Gastrocnemius medialis (tissue), 4 donors: Measurements from ENCODE around the gene XYLT1. TPM values are rescaled to one million over a fixed set of nuclear protein-coding genes. Genes with fewer than 3 reads are reported as not detected.
A peak's percentile ranks its signal among the peaks of the same experiment; 100 is the strongest.

Source experiments
- ATAC-seq, 2 donors: fragments of 150-250 bp; one replicate each; pipeline ENCODE4 v1.9.1; 2016
- DNase-seq, 2 donors: peaks; one replicate each; pipeline ENCODE4 v3.0.0-alpha.2; 2019
- H3K27ac ChIP-seq, 4 donors: fragments of 200-600 bp; sonication (generic); 1 replicate in 1 of 4; 2 replicates in 3 of 4; pipeline ENCODE4 v1.5.1; 2016 to 2018; ENCODE audit warnings: mild to moderate bottlenecking in 2 of 4, moderate library complexity in 1 of 4
- H3K27me3 ChIP-seq, 3 donors: fragments of 200-600 bp; sonication (generic) in 2 of 3; 1 replicate in 1 of 3; 2 replicates in 2 of 3; pipeline versions ENCODE4 v1.5.1 to v1.6.0; 2016 to 2019; ENCODE audit warnings: mild to moderate bottlenecking in 1 of 3, moderate library complexity in 1 of 3
- H3K36me3 ChIP-seq, 2 donors: fragments of 200-600 bp; sonication (generic) in 1 of 2; one replicate each; pipeline ENCODE4 v1.5.1; 2017 to 2018
- H3K4me1 ChIP-seq, 2 donors: fragments of 200-600 bp; sonication (generic) in 1 of 2; one replicate each; pipeline ENCODE4 v1.5.1; 2016 to 2017; ENCODE audit warnings: mild to moderate bottlenecking in 2 of 2
- H3K4me3 ChIP-seq, 4 donors: fragments of 200-600 bp; sonication (generic) in 3 of 4; 1 replicate in 1 of 4; 2 replicates in 3 of 4; pipeline ENCODE4 v1.5.1; 2016 to 2019; ENCODE audit warnings: mild to moderate bottlenecking in 2 of 4
- H3K9me3 ChIP-seq, 3 donors: fragments of 200-600 bp; sonication (generic) in 2 of 3; 1 replicate in 1 of 3; 2 replicates in 2 of 3; pipeline ENCODE4 v1.5.1; 2016 to 2019
- CTCF ChIP-seq, 5 experiments: fragments of 450-650 bp in 3 of 5; fragments of 200-600 bp in 2 of 5; sonication (generic) in 2 of 5; IDR thresholded peaks in 4 of 5; conservative IDR thresholded peaks in 1 of 5; 1 replicate in 4 of 5; 2 replicates in 1 of 5; pipeline ENCODE4 v1.5.1; 2016 to 2019; ENCODE audit warnings: antibody characterized with exemption in 5 of 5, mild to moderate bottlenecking in 3 of 5, moderate library complexity in 3 of 5
- POLR2A ChIP-seq, 2 donors: fragments of 450-650 bp; IDR thresholded peaks; one replicate each; pipeline ENCODE4 v1.6.1; 2017; ENCODE audit warnings: antibody characterized with exemption in 2 of 2, mild to moderate bottlenecking in 2 of 2, moderate library complexity in 2 of 2
- in situ Hi-C, 4 donors: fragments of 200-750 bp; cut with MboI; loops; one replicate each; pipeline versions ENCODE4 v1.15.0 to v1.8.0; 2017; ENCODE audit warnings: low sequenced_read_pairs in 4 of 4
- intact Hi-C: fragments of 100-400 bp; cut with DNase I; formaldehyde crosslinking; loops from one replicate; pipeline ENCODE4 v1.15.1; 2023; ENCODE audit warnings: low total_unique reads
- total RNA-seq, 4 donors: library from RNA; depleted of rRNA; stranded (reverse); fragments of >200 nt; gene quantifications; one replicate each; pipeline versions ENCODE4 v1.1.0 to v1.2.3, GENCODE V29; 2016

The XYLT1 gene
- total RNA-seq, 4 donors from 2014 or later: 0.87 to 7.9 (median 1.4) TPM

- intact Hi-C loops (no loop called here), in situ Hi-C loops (no loop called here)
- Histone ChIP-seq H3K4me3 (no peak overlapping the region), H3K4me1 (peaks cover 20 to 31% of the 10 kb centered on the region in 2 donors), H3K27ac (no peak overlapping the region), H3K9me3 (no peaks in the 10 kb centered on the region), H3K27me3 (no peaks in the 10 kb centered on the region), H3K36me3 (no peaks in the 10 kb centered on the region)
- no peak for TF ChIP-seq CTCF (IDR thresholded peaks at IDR 0.05 in 4 of 5, conservative IDR thresholded peaks at IDR 0.05 in 1 of 5)
- TF ChIP-seq POLR2A (IDR thresholded peaks at IDR 0.05): no peak
- no peak for DNase-seq
- ATAC-seq: no peak
Measured at GRCh38 chr16:17373533-17373932, 97.2 kb downstream of the XYLT1 start.

DNA sequence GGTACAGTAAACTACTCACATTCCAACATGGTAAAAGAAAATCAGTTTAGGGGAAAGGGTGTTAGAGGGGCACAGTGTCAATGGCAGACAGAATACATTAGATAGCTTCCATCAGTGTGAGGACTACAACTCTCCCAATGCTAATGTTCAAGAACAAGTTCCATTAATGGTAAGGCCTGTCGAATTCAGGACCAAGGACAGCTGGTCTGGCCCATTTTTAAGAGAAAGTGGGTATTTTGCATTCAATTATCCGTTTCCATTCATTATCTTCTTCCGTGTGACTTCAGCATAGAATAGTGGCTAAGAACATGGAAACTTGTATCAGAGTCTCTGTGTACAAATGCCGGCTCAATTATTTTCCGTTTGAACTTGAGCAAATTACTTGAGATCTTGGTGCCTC, 98.4 kb downstream of the XYLT1 start:
- no peaks in the 10 kb centered on the region for H3K27me3 ChIP-seq
- DNase-seq: no peak
- H3K27ac ChIP-seq: no peak overlapping the region
- no peak for TF ChIP-seq CTCF (IDR thresholded peaks at IDR 0.05 in 4 of 5, conservative IDR thresholded peaks at IDR 0.05 in 1 of 5)
- no peak for TF ChIP-seq POLR2A (IDR thresholded peaks at IDR 0.05)
- in situ Hi-C loops: no loop called here
- intact Hi-C loops: no loop called here
- no peaks in the 10 kb centered on the region for H3K36me3 ChIP-seq
- H3K9me3 ChIP-seq: no peaks in the 10 kb centered on the region
- ATAC-seq: no peak
- peaks cover 10 to 19% of the 10 kb centered on the region in 2 donors for H3K4me1 ChIP-seq
- H3K4me3 ChIP-seq: no peak overlapping the region

DNA sequence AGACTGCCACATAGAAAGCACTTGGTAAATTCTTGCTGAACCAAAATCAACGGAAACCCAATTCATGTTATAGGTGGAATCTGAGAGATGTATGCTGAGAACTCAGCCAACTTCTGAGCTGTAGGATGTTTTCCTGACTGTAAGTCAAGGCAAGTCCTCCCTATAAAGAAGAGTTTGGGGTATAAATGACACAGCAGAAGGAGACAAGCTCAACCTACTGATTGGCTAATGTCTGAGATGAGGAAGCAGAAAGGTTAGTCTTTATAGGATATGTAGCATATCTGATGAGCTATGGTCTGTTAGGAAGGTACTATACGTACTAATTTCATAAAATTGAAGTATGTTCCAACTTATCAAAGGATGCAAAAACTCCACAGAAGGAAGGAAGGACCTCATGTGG, 99.5 kb downstream of the XYLT1 start:
- H3K9me3 ChIP-seq: no peaks in the 10 kb centered on the region
- no peaks in the 10 kb centered on the region for H3K27me3 ChIP-seq
- in situ Hi-C loops: no loop called here
- ATAC-seq (no peak), DNase-seq (no peak)
- TF ChIP-seq CTCF (IDR thresholded peaks at IDR 0.05 in 4 of 5, conservative IDR thresholded peaks at IDR 0.05 in 1 of 5): no peak
- TF ChIP-seq POLR2A (IDR thresholded peaks at IDR 0.05): no peak
- H3K4me3 ChIP-seq: no peak overlapping the region
- intact Hi-C loops: no loop called here
- H3K27ac ChIP-seq: no peak overlapping the region
- no peaks in the 10 kb centered on the region for H3K36me3 ChIP-seq
- H3K4me1 ChIP-seq: peaks cover 5 to 13% of the 10 kb centered on the region in 2 donors

- no peak for ATAC-seq
- no peaks in the 10 kb centered on the region for H3K9me3 ChIP-seq
- peaks cover 5 to 13% of the 10 kb centered on the region in 2 donors for H3K4me1 ChIP-seq
- in situ Hi-C loops: no loop called here
- no peak overlapping the region for H3K4me3 ChIP-seq
- no peaks in the 10 kb centered on the region for H3K27me3 ChIP-seq
- DNase-seq: no peak
- TF ChIP-seq CTCF (IDR thresholded peaks at IDR 0.05 in 4 of 5, conservative IDR thresholded peaks at IDR 0.05 in 1 of 5) (no peak), POLR2A (IDR thresholded peaks at IDR 0.05) (no peak)
- intact Hi-C loops: no loop called here
- H3K27ac ChIP-seq: no peak overlapping the region
- no peaks in the 10 kb centered on the region for H3K36me3 ChIP-seq
Measured at GRCh38 chr16:17370731-17371285, 100.0 kb downstream of the XYLT1 start.

GRCh38 chr16:17370223-17370707, 100.5 kb downstream of the XYLT1 start:
- Histone ChIP-seq H3K4me1 (peaks cover 5 to 13% of the 10 kb centered on the region in 2 donors), H3K9me3 (no peaks in the 10 kb centered on the region), H3K4me3 (no peak overlapping the region), H3K36me3 (no peaks in the 10 kb centered on the region), H3K27me3 (no peaks in the 10 kb centered on the region), H3K27ac (no peak overlapping the region)
- no peak for DNase-seq
- intact Hi-C loops (no loop called here), in situ Hi-C loops (no loop called here)
- peak in 1 of 2 donors; percentile 49 for ATAC-seq
- TF ChIP-seq POLR2A (IDR thresholded peaks at IDR 0.05) (no peak), CTCF (IDR thresholded peaks at IDR 0.05 in 4 of 5, conservative IDR thresholded peaks at IDR 0.05 in 1 of 5) (no peak)
